ENCODE measurements around the gene DNAJB1.

GRCh38 chr19:14492756-14493337 is 25.4 kb downstream of the DNAJB1 start:
- TF ChIP-seq ELF4 (CRISPR knock-in tag; IDR thresholded peaks at IDR 0.05; ENCODE audit: low read depth) (no peak), IRF2 (CRISPR knock-in tag; IDR thresholded peaks at IDR 0.05; ENCODE audit: borderline replicate concordance, low read depth) (no peak), CTCF (IDR thresholded peaks at IDR 0.05) (no peak), SP1 (CRISPR knock-in tag; conservative IDR thresholded peaks at IDR 0.05) (no peak), RORB (CRISPR knock-in tag; IDR thresholded peaks at IDR 0.05) (no peak), IRF1 (CRISPR knock-in tag; IDR thresholded peaks at IDR 0.05) (no peak), NFYB (CRISPR knock-in tag; conservative IDR thresholded peaks at IDR 0.05; ENCODE audit: low read depth) (no peak), FOXP4 (CRISPR knock-in tag; IDR thresholded peaks at IDR 0.05) (no peak), CDX4 (CRISPR knock-in tag; IDR thresholded peaks at IDR 0.05; ENCODE audit: borderline replicate concordance) (no peak), STAT6 (CRISPR knock-in tag; conservative IDR thresholded peaks at IDR 0.05; ENCODE audit: low read depth) (no peak), SMAD4 (CRISPR knock-in tag; IDR thresholded peaks at IDR 0.05) (no peak), ZNF423 (CRISPR knock-in tag; IDR thresholded peaks at IDR 0.05) (no peak), ZSCAN18 (CRISPR knock-in tag; IDR thresholded peaks at IDR 0.05) (no peak), PRDM15 (CRISPR knock-in tag; IDR thresholded peaks at IDR 0.05) (no peak)

All from WTC11 (cell line).